WERI-Rb-1 (cell line): ENCODE measurements around the gene POR.

Source experiments
- DNase-seq: peaks from one replicate; pipeline ENCODE4 v3.0.0-alpha.2; 2020
- H3K27ac ChIP-seq: fragments of 250-450 bp; sonication (Bioruptor Pico); 2 replicates; pipeline ENCODE4 v1.5.1; 2020; ENCODE audit warnings: mild to moderate bottlenecking, moderate library complexity
- H3K27me3 ChIP-seq: fragments of 250-450 bp; sonication (Bioruptor Pico); 2 replicates; pipeline ENCODE4 v1.5.1; 2021; ENCODE audit warnings: mild to moderate bottlenecking, low read depth, moderate library complexity; ENCODE audit not compliant: insufficient read depth, severe bottlenecking
- H3K36me3 ChIP-seq: fragments of 250-450 bp; sonication (Bioruptor Pico); 2 replicates; pipeline ENCODE4 v1.5.1; 2020; ENCODE audit warnings: mild to moderate bottlenecking, moderate library complexity
- H3K4me3 ChIP-seq: 2 replicates; pipeline ENCODE4 v1.5.1; 2011; ENCODE audit warnings: low read depth, mild to moderate bottlenecking, control low read depth, low read length
- H3K9me3 ChIP-seq: fragments of 250-450 bp; sonication (Bioruptor Pico); 2 replicates; pipeline ENCODE4 v1.5.1; 2021; ENCODE audit warnings: mild to moderate bottlenecking, moderate library complexity; ENCODE audit not compliant: severe bottlenecking
- TF ChIP-seq, protein P1 (sequence below): IDR thresholded peaks from 2 replicates; pipeline ENCODE4 v1.5.1; 2011; ENCODE audit warnings: low read depth, mild to moderate bottlenecking, control low read depth, inconsistent platforms, low read length

The POR gene

DNA sequence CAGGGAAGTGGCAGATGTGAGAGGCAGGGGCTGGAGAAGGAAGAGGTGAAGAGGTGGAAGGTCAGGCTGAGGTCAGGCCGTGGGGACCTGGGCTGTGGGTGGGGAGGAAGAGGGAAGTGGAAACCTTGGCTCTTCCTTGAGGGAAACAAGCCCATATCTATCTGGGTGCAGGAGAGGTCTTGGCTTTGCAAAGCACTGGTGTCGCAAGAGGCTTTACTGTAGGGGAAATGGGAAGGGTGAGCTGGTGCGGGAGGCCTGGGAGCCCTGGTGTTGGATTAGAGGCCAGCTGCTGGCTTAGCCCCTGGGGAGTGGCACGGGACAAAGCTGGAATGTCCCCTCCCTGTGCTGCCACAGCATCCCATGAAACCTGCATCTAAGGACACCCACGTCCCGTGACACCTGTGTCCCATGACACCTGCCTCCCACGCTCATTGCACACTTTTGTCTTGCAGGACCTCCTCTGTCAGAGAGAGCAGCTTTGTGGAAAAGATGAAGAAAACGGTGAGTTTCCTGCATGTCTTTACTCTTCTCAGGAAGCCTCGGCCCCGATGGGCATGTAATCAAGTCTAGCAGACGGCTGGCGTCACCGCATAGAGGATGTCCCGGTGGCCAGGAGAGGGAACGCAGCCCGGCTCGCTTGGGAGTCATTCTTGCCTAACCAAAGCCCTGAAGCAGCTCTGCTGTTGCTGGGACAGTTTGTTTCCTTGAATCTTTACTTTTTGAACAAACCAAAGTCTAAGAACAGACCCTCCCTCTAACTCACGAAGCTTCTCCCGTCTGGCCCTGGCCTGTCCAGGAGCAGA, 57.2 kb downstream of the POR start:
- Histone ChIP-seq H3K27ac (no peak overlapping the region), H3K36me3 (peaks cover 4% of the 10 kb centered on the region; the same call in 1 of the 2 replicates), H3K4me3 (no peak overlapping the region), H3K9me3 (no peaks in the 10 kb centered on the region), H3K27me3 (no peaks in the 10 kb centered on the region)
- TF ChIP-seq, protein P1, sequence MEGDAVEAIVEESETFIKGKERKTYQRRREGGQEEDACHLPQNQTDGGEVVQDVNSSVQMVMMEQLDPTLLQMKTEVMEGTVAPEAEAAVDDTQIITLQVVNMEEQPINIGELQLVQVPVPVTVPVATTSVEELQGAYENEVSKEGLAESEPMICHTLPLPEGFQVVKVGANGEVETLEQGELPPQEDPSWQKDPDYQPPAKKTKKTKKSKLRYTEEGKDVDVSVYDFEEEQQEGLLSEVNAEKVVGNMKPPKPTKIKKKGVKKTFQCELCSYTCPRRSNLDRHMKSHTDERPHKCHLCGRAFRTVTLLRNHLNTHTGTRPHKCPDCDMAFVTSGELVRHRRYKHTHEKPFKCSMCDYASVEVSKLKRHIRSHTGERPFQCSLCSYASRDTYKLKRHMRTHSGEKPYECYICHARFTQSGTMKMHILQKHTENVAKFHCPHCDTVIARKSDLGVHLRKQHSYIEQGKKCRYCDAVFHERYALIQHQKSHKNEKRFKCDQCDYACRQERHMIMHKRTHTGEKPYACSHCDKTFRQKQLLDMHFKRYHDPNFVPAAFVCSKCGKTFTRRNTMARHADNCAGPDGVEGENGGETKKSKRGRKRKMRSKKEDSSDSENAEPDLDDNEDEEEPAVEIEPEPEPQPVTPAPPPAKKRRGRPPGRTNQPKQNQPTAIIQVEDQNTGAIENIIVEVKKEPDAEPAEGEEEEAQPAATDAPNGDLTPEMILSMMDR, result peak; percentile 42; the same call in 1 of the 2 replicates
- no peak for DNase-seq

DNA sequence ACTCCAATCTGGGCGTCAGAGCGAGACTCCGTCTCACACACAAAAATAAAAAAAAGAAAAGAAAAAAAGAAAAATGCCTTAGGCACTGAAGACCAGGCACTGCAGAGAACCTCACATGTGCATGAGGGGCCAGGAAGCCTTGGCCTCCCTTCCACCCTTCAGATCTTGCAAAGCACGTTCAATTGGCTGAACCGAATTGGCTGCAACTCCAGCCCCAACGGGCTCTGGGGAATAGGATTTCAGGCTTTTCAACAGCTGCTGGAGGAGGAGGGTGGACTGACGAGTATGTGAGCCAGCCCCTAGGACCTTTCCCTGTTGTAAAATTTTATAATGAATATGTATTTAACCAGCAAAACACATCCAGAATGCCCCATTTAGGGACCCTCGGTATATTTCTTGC, 62.8 kb downstream of the POR start:
- Histone ChIP-seq H3K4me3 (no peak overlapping the region), H3K9me3 (no peaks in the 10 kb centered on the region), H3K27ac (no peak overlapping the region), H3K27me3 (no peaks in the 10 kb centered on the region), H3K36me3 (peaks cover 11% of the 10 kb centered on the region)
- TF ChIP-seq, protein P1, result no peak
- no peak for DNase-seq

DNA sequence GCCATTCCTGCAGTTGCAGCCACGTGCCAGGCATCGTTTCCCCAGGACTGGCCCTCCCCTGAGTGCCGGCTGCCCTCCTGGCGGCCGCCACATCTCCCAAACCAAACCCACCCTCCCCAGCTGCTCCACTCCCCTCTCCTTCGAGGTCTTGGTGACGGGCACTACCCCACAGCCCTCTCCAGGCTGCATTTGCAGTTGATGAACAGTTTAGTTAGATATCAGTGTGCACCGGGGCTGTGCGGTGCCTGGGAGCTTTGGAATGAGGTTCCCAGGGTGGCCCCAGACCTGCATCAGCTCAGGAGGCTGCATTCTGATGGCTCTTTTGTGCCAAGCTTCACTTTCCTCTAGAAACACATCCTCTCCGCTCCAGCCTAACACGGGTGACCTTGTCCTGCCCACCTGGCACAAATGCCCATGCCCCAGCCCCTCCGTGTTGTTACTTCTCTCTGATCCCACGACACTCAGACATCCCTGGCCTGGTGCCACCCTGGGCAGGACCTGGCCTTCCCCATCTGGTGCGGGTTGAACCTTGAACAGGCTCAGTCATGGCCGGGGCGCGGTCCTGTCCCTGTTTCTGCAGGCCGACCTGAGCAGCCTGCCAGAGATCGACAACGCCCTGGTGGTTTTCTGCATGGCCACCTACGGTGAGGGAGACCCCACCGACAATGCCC, 64.9 kb downstream of the POR start:
- TF ChIP-seq, protein P1, result no peak
- H3K9me3 ChIP-seq, result no peaks in the 10 kb centered on the region
- DNase-seq, result no peak
- H3K27me3 ChIP-seq, result no peaks in the 10 kb centered on the region
- no peak overlapping the region for H3K27ac ChIP-seq
- no peak overlapping the region for H3K4me3 ChIP-seq
- peaks cover 22% of the 10 kb centered on the region for H3K36me3 ChIP-seq

DNA sequence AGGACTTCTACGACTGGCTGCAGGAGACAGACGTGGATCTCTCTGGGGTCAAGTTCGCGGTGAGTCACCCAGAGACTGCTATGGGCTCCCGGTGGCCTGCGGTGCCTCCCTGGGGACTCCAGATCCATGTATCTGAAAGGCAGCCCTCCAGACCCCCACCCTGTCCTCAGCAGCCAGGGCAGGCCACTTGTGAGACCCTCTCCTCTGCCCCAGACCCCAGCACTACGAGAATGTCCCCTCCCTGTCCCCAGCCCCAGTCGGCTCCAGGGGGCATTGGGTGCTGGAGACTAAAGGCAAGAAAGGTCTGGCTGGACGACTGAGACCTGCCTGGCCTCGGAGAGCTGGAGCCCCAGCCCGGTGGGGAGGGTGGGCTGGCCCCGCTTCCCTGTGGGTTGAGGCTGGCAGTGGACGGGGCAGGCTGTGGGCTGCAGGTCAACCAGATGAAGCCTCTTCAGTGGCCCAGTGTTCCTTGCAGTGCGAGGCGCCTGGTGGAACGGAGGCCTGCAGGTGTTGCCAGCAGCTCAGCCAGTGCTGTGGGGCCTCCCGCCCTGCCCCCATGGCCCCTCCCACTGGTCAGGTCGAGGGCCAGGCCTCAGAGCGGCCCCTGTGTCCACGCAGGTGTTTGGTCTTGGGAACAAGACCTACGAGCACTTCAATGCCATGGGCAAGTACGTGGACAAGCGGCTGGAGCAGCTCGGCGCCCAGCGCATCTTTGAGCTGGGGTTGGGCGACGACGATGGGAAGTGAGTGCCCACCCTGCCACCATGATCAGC, 65.7 kb downstream of the POR start:
- TF ChIP-seq, protein P1, result no peak
- Histone ChIP-seq H3K9me3 (no peaks in the 10 kb centered on the region), H3K4me3 (no peak overlapping the region), H3K36me3 (peaks cover 28% of the 10 kb centered on the region), H3K27ac (no peak overlapping the region), H3K27me3 (no peaks in the 10 kb centered on the region)
- no peak for DNase-seq

DNA sequence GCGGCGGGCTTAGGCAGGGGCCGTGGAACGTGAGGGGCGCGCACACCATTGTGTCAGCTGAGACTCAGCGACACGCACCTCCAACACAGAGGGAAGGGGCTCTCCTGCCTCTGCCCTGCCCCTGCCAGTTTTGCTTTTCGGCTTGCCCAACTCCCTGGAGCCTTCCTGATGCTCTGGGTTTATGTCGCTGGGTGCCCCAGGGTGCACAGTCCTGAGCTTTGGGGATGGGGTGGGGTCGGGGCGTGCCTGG, 66.2 kb downstream of the POR start:
- TF ChIP-seq, protein P1, result no peak
- Histone ChIP-seq H3K27ac (no peak overlapping the region), H3K27me3 (no peaks in the 10 kb centered on the region), H3K9me3 (no peaks in the 10 kb centered on the region), H3K36me3 (peaks cover 33% of the 10 kb centered on the region), H3K4me3 (no peak overlapping the region)
- no peak for DNase-seq
